ENCODE measurements around the gene ABCA9.
"Not testable (repeated sequence)": the region's sequence is repeated elsewhere in the genome, so short reads cannot be mapped to it uniquely, and the experiment has no call there.

ABCA9 gene

GRCh38 chr17:68954146-68954896 lies 106.4 kb downstream of the ABCA9 start:
- no peak for DNase-seq (ENCODE audit: low spot score)

- no peak for DNase-seq (ENCODE audit: low spot score)
These were observed 107.3 kb downstream of the ABCA9 start for GRCh38 chr17:68953340-68953997.

GRCh38 chr17:68950725-68951124 lies 110.0 kb downstream of the ABCA9 start:
- DNase-seq (ENCODE audit: low spot score), result no peak

GRCh38 chr17:68947868-68948267 lies 112.9 kb downstream of the ABCA9 start:
- not testable (repeated sequence) for DNase-seq (ENCODE audit: low spot score)

- DNase-seq (ENCODE audit: low spot score), result no peak
These were observed 116.2 kb downstream of the ABCA9 start for GRCh38 chr17:68944435-68945035.

GRCh38 chr17:68943812-68944182 lies 116.9 kb downstream of the ABCA9 start:
- DNase-seq (ENCODE audit: low spot score), result not testable (repeated sequence)

- no peak for DNase-seq (ENCODE audit: low spot score)
These were observed 117.5 kb downstream of the ABCA9 start for GRCh38 chr17:68943123-68943811.

GRCh38 chr17:68942389-68942788 lies 118.3 kb downstream of the ABCA9 start:
- DNase-seq (ENCODE audit: low spot score), result no peak

GRCh38 chr17:68941761-68942160 lies 119.0 kb downstream of the ABCA9 start:
- DNase-seq (ENCODE audit: low spot score), result no peak

GRCh38 chr17:68939195-68939594 lies 121.5 kb downstream of the ABCA9 start:
- no peak for DNase-seq (ENCODE audit: low spot score)

GRCh38 chr17:68937890-68938514 lies 122.7 kb downstream of the ABCA9 start:
- no peak for DNase-seq (ENCODE audit: low spot score)

GRCh38 chr17:68927516-68927915 lies 133.2 kb downstream of the ABCA9 start:
- no peak for DNase-seq (ENCODE audit: low spot score)

- no peak for DNase-seq (ENCODE audit: low spot score)
These were observed 135.7 kb downstream of the ABCA9 start for GRCh38 chr17:68924793-68925720.

Measured in hematopoietic multipotent progenitor cell treated with erythropoietin and hydrocortisone succinate and interleukin-3 and kit ligand, for 15 days (in vitro differentiated cells).